Spinal cord (tissue), 10 donors: ENCODE measurements around the gene ZNF580. TPM values are rescaled to one million over a fixed set of nuclear protein-coding genes. Genes with fewer than 3 reads are reported as not detected.

Source experiments
- DNase-seq, 6 donors: peaks; one replicate each; pipeline versions ENCODE4 v3.0.0 to v3.0.0-alpha.2; 2013 to 2015; ENCODE audit warnings: low spot score in 6 of 6, low read depth in 4 of 6
- H3K27ac ChIP-seq: one replicate; pipeline ENCODE4 v1.5.1; 2013; ENCODE audit warnings: low read depth, low read length, control low read depth
- H3K27me3 ChIP-seq: one replicate; pipeline ENCODE4 v1.6.1; 2013; ENCODE audit warnings: low read length; ENCODE audit not compliant: control insufficient read depth, insufficient read depth
- H3K36me3 ChIP-seq: one replicate; pipeline ENCODE4 v1.6.1; 2013; ENCODE audit warnings: low read length; ENCODE audit not compliant: control insufficient read depth, insufficient read depth
- H3K4me1 ChIP-seq: one replicate; pipeline ENCODE4 v1.6.1; 2013; ENCODE audit warnings: low read length; ENCODE audit not compliant: control insufficient read depth, insufficient read depth
- H3K4me3 ChIP-seq: one replicate; pipeline ENCODE4 v1.5.1; 2013; ENCODE audit warnings: low read depth, low read length, control low read depth
- H3K9me3 ChIP-seq: one replicate; pipeline ENCODE4 v1.6.1; 2013; ENCODE audit warnings: low read length; ENCODE audit not compliant: control insufficient read depth, insufficient read depth
- WGBS: methylation state at CpG from one replicate; pipeline ENCODE4 v1.1.5; 2013; ENCODE audit warnings: missing lambda C conversion rate; ENCODE audit not compliant: insufficient coverage; 5-methylcytosine and 5-hydroxymethylcytosine counted together
- polyA plus RNA-seq, 2 donors: library from polyadenylated mRNA; unstranded; fragments of 120-200 nt; gene quantifications; one replicate each; pipeline ENCODE4 v1.2.1, GENCODE V29; 2013; ENCODE audit not compliant: insufficient read length in 2 of 2
- total RNA-seq, 2 donors: library from RNA; depleted of rRNA in 1 of 2; stranded (reverse); fragments of 120-200 nt in 1 of 2; fragments of >200 nt in 1 of 2; gene quantifications; one replicate each; pipeline versions ENCODE4 v1.2.3 to v1.2.4, GENCODE V29; 2013 to 2014
- donor health status: healthy.

The ZNF580 gene
- total and polyA plus RNA-seq, 4 donors, result 3.5 to 71.7 (median 38.7) TPM

DNA sequence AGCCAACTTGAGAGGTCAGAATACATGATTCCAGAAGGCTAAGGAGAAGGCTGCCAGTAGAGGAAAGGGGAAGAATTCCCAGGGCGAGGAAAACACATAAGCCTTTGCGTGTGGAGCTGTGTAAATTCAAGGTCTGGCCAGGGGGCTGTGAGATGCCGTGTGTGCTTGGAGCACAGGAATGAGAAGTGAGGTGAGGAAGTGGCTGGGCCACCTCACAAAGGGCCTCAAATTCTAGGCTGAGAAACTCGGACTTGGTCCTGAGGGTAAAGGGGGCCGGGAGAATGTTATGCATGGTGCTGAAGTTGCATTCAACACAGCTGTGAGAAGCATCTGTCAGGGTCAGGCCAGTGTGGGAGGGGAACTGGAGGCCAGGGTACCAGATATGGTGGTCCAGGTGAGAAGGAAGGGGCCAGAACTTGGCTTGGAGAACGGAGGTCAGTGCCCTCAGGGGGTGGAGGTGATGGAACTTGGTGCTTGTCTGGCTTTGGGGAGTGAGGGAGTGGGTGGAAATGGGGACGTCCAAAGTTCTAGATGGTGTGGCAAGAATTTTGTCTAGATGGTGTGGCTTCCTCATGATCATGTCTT is 4.9 kb upstream of the ZNF580 start:
- peak overlapping the region; percentile 87 for H3K4me3 ChIP-seq
- peaks cover 53% of the 10 kb centered on the region for H3K4me1 ChIP-seq
- 77% methylated on average over 7 of the region's 7 CpGs for WGBS
- H3K27me3 ChIP-seq, result no peaks in the 10 kb centered on the region
- H3K27ac ChIP-seq, result no peak overlapping the region
- no peak for DNase-seq
- peaks cover 14% of the 10 kb centered on the region for H3K36me3 ChIP-seq
- no peaks in the 10 kb centered on the region for H3K9me3 ChIP-seq

DNA sequence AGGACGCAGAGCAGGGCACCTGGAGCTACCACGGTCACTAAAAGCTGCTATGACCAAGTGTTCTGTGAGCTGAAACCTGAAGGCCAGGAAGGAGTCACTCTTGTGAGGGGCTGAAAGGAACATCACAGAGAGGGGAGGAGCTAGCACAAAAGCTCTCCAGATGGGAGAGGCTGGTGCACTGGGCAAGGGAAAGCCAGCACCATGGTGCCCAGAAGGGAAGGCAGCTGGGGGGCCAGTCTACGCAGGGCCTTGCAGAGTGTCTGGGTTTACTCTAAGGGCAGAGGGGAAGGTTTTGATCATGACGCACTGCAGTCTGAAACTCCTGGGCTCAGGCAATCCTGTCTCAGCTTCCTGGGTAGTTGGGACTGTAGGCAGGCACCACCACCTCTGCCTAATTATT is 4.1 kb upstream of the ZNF580 start:
- Histone ChIP-seq H3K27ac (no peak overlapping the region), H3K9me3 (no peaks in the 10 kb centered on the region), H3K36me3 (peaks cover 14% of the 10 kb centered on the region), H3K4me1 (peaks cover 57% of the 10 kb centered on the region), H3K4me3 (no peak overlapping the region), H3K27me3 (no peaks in the 10 kb centered on the region)
- DNase-seq, result no peak
- 100% methylated on average over 3 of the region's 4 CpGs for WGBS

DNA sequence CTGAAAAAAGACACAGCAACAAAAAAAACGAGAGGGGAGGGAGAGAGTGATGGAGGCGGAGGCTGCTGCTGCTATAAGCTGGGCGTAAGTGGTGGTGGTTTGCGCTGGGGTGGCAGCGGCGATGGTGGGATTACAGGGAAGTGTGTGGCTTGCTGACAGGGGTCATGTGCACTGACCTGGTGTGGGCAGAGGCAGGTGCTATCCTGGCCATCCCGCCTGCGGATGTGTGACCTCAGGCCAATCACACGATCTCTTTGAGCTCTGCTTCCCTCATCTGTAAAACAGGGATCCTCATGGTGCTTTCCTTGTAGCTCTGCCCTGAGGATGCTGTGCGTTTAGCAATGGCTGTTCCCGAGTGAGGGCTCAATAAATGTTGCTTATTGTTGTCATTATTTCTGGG is 3.3 kb upstream of the ZNF580 start:
- Histone ChIP-seq H3K4me1 (peaks cover 62% of the 10 kb centered on the region), H3K27ac (no peak overlapping the region), H3K9me3 (no peaks in the 10 kb centered on the region), H3K27me3 (no peaks in the 10 kb centered on the region), H3K36me3 (peaks cover 14% of the 10 kb centered on the region), H3K4me3 (no peak overlapping the region)
- no peak for DNase-seq
- 86% methylated on average over 11 of the region's 11 CpGs for WGBS

DNA sequence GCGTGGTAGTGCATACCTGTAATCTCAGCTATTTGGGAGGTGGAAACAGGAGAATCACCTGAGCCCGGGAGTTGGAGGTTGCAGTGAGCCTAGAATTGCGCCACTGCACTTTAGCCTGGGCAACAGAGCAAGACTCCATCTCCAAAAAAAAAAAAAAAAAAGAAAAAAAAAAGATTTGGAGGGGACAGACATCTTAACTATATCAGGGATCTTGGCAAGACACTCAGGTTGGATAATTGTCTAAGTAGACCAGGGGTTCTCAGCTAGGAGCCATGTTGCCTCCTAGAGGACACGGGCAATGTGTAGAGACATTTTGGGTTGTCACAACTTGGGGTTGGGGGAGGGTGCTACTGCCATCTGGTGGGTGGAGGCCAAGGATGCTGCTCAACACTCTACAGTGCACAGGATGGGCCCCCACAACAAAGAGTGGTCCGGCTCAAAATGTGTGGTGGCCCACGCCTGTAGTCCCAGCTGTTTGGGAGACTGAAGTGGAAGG is 1.9 kb upstream of the ZNF580 start:
- Histone ChIP-seq H3K27ac (no peak overlapping the region), H3K36me3 (peaks cover 14% of the 10 kb centered on the region), H3K27me3 (no peaks in the 10 kb centered on the region), H3K9me3 (no peaks in the 10 kb centered on the region), H3K4me3 (no peak overlapping the region), H3K4me1 (peaks cover 71% of the 10 kb centered on the region)
- WGBS, result no CpG with 5 or more reads among the region's 6 CpGs
- DNase-seq, result peak in 2 of 6 donors; percentile 49 to 68

DNA sequence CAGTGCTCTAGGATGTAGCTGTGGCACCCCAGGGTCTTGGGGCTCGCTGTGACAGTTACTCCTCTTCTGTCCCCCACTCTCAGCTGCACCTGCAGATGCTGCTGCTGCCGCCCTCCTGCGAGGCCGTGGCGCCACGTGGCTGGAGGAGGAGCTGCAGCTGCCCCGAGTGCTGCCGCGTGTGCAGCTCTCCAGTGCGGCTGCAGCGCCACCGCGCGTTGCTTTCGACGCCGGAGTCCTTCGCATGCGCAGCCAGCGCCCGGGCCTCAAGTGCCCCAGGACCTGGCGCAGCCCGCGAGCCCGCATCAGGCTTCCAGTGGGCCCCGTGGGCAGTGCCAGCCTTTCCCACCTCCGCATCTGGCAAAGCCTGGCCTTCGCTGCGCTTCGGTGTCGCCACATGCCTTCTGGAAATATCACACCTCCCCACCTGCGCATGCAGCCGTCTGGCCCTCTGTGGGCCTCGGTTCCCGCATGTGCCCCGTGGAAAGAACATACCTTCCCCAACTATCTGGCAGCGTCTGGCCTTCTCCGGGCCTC is 692 bp upstream of the ZNF580 start:
- DNase-seq, result peak in 2 of 6 donors; percentile 84 to 88
- Histone ChIP-seq H3K9me3 (no peaks in the 10 kb centered on the region), H3K27me3 (no peaks in the 10 kb centered on the region), H3K4me1 (peaks cover 75% of the 10 kb centered on the region), H3K36me3 (peaks cover 25% of the 10 kb centered on the region), H3K4me3 (peak overlapping the region; percentile 73), H3K27ac (peak overlapping the region; percentile 89)
- WGBS, result 7% methylated on average over 38 of the region's 38 CpGs

DNA sequence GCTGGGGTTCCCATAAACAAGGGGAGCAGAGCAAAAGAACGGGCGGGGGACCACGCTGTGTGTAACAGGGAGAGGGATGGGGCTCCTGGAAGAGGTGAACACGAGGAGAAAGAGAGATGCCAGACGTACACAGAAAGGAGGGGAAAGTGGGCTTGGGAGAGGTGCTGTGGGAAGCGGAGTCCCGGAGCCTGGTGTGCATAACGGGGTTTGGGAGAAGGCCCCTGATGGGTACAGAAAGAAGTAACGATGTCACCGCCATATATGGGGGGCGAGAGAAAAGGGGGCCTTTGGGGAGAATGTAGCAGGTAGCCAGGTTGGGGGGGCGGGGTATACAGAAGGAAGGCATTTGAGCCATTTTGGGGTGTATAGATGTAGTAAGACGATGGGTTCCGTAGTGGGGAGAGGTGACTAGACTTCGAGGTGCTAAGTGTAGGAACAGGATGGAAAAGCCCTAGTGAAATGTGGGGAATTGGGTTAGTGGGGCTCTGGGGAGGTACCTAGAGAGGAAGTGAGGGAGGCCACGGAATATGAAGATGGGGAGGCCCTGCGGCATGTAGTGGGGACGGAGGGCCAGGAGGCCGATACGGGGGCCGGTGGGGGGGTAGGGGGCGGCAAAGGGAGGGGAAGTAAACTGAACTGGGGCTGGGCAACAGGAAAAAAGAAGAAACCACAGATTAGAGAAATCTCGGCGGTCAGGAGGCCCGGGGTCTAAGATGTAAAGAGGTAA is 787 bp downstream of the ZNF580 start:
- Histone ChIP-seq H3K9me3 (no peaks in the 10 kb centered on the region), H3K4me1 (peaks cover 62% of the 10 kb centered on the region), H3K27me3 (no peaks in the 10 kb centered on the region), H3K36me3 (peaks cover 30% of the 10 kb centered on the region), H3K27ac (peak overlapping the region; percentile 79), H3K4me3 (peak overlapping the region; percentile 73)
- DNase-seq, result no peak
- WGBS, result under 1% methylated on average over 25 of the region's 25 CpGs

DNA sequence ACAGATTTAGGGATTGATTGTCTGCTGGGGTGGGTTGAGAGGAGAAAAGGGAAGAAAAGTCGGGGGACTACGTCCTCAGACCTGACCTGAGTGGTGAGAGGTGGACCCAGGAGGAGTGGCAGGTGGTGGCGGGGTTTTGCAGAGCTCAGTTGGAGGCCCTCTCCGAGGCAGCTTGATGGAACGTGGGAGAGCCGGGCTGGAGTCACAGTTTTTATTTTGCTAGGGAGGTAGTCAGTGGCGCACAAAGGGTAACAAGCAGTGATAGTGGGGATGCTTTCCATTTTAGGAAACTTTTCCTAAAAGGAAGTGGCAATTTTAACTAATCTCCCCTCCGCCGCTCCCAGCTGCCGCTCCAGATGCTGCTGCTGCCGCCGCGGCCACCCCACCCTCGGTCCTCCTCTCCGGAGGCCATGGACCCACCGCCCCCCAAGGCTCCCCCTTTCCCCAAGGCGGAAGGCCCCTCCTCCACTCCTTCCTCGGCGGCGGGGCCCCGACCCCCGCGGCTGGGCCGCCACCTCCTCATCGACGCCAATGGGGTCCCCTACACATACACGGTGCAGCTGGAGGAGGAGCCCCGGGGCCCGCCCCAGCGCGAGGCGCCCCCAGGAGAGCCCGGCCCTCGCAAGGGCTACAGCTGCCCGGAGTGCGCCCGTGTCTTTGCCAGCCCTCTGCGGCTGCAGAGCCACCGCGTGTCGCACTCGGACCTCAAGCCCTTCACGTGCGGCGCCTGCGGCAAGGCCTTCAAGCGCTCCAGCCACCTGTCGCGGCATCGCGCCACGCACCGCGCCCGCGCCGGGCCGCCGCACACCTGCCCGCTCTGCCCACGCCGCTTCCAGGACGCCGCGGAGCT is 1.6 kb downstream of the ZNF580 start:
- Histone ChIP-seq H3K4me3 (peak overlapping the region; percentile 79), H3K27me3 (no peaks in the 10 kb centered on the region), H3K36me3 (peaks cover 30% of the 10 kb centered on the region), H3K27ac (no peak overlapping the region), H3K9me3 (no peaks in the 10 kb centered on the region), H3K4me1 (peaks cover 66% of the 10 kb centered on the region)
- DNase-seq, result no peak
- WGBS, result 3% methylated on average over 65 of the region's 65 CpGs

DNA sequence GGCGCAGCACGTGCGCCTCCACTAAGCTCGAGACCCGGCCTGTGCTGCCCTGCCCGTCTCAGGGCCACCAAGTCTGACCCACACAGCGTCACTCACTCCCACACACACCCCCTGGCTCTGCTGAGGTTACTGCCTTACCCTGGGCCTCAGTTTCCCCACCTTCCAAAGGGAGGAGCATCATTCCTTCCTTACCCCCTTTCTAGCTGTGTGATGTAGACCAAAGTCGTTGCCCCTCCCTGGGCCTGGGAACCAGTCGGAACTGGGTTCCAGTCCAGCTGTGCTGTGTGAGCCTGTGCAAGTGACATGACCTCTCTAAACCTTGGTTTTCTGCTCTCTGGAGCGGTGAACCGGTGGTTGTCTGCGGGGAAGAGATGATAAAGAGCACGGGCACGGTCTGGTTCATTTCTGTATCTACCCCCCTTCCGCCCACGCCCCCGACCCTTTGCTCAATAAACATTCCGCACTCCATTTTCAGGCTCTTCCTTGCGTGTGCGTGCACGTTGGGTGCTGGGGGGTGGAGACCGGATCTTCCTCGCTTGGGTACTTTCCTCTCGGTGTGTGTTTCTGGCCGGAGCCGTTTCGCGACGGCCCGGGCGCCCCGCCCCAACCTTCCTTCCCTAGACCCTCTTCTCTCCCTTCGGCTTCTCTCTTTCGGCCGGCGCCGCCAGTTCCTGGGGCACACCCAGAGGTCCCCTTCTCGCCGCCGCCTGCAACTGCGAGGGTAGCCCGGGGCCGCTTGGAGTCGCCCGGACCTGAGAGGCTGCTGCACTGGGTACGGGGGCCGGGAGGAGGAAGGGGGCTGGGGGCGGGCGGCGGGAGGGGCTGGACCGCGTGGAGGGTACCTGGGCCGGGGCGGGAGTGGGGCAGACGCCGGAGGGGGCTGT is 2.4 kb downstream of the ZNF580 start, which contains the start of gene ZNF581:
Gene ZNF581, plus strand, starts transcription at position 647 of the 884 bp plus-strand sequence. CDS start 923 bp downstream, outside the sequence.
- Histone ChIP-seq H3K27me3 (no peaks in the 10 kb centered on the region), H3K4me1 (peaks cover 69% of the 10 kb centered on the region), H3K9me3 (no peaks in the 10 kb centered on the region), H3K4me3 (peak within 1 kb of the TSS; percentile 79), H3K36me3 (peaks cover 26% of the 10 kb centered on the region), H3K27ac (no peak within 1 kb of the TSS)
- DNase-seq, result peak in 2 of 6 donors; percentile 83 to 86
- under 1% methylated on average over 43 of the region's 56 CpGs for WGBS

DNA sequence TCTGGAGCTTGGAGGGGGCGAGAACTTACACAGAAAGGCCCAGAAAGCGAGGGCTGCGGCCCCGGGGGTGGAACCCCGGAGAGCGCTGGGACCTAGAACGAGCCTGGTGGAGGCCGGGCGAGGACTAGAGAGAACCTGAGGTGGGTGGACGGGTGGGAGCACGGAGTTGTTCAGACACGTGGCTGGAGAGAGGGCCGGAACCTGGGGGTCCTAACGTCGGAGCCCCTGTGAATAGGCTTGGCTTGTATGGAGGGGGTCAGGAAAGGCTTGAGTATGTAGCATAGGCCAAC is 3.0 kb downstream of the ZNF580 start:
- Histone ChIP-seq H3K27me3 (no peaks in the 10 kb centered on the region), H3K9me3 (no peaks in the 10 kb centered on the region), H3K27ac (no peak overlapping the region), H3K36me3 (peaks cover 29% of the 10 kb centered on the region), H3K4me1 (peaks cover 70% of the 10 kb centered on the region), H3K4me3 (peak overlapping the region; percentile 79)
- no peak for DNase-seq
- 0% methylated on average over 15 of the region's 15 CpGs for WGBS
